Measurements from ENCODE around the gene ACTR1A.

Gene ACTR1A

GRCh38 chr10:102534333-102534732, 31.8 kb upstream of the ACTR1A start:
- no peak overlapping the region for H3K4me3 ChIP-seq (ENCODE audit: low read depth, low read length)
- DNase-seq (ENCODE audit: low read depth), result no peak
- no peak for TF ChIP-seq CTCF (IDR thresholded peaks at IDR 0.05; ENCODE audit: low read depth, low read length, missing control alignments)

DNA sequence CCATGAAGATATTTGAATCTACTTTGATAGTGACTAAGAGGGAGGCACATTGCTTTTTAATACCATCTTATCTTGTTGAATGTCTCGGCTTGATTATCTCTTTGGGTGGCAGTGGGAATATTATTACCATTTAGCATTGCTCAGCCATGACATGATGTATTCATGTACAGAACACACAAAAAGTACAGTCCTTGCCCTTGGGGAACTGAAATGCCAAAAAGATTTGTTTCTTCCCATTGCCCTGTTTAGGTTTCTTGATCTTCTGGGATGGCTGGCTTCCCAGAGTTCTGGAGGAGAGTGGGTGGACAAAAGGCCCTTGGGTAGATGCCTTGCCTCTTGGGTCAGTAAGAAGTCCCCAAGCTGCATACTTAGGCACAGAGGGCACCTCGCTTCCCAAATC, 25.0 kb upstream of the ACTR1A start:
- no peak for DNase-seq (ENCODE audit: low read depth)
- no peak for TF ChIP-seq CTCF (IDR thresholded peaks at IDR 0.05; ENCODE audit: low read depth, low read length, missing control alignments)
- no peak overlapping the region for H3K4me3 ChIP-seq (ENCODE audit: low read depth, low read length)

DNA sequence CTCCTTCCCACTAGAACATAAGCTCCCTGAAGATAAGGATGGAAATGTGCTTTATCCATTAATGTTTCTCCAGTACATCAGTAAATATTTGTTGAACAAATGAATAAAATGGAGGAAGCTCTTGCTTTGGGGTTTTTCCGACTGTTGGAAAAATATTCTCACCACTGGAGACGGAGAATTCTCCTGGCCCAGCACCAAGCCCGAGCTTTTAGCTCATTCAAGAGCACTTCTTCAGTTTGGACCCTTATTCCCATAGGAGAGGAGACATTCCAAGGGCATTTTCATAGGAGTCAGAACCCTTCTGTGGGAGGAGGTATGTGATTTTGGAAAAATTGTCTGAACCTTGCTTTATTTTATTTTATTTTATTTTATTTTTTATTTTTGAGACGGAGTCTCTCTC, 22.2 kb upstream of the ACTR1A start:
- TF ChIP-seq CTCF (IDR thresholded peaks at IDR 0.05; ENCODE audit: low read depth, low read length, missing control alignments), result no peak
- DNase-seq (ENCODE audit: low read depth), result no peak
- H3K4me3 ChIP-seq (ENCODE audit: low read depth, low read length), result no peak overlapping the region

- no peak overlapping the region for H3K4me3 ChIP-seq (ENCODE audit: low read depth, low read length)
- no peak for DNase-seq (ENCODE audit: low read depth)
- TF ChIP-seq CTCF (IDR thresholded peaks at IDR 0.05; ENCODE audit: low read depth, low read length, missing control alignments), result no peak
Measured at GRCh38 chr10:102523250-102524029, 20.9 kb upstream of the ACTR1A start.

DNA sequence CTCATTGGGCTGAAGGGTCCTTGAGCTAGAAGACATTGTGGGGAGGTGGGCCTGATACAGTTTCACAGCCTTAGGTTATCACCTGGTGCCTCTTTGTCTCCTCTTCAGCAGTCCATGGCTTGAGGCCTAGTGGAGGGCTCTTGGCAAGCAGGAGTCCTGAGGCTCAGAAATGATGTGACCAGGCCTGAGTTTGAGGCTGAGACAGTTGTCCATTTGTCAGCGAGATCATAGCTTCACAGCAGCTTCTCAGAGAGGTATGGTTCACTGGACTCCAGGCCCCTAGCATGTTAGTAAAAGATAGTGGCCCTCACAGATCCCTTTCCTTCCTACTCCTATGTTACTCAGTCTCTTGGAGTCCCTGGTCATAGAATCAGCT, 20.4 kb upstream of the ACTR1A start:
- TF ChIP-seq CTCF (IDR thresholded peaks at IDR 0.05; ENCODE audit: low read depth, low read length, missing control alignments), result no peak
- H3K4me3 ChIP-seq (ENCODE audit: low read depth, low read length), result no peak overlapping the region
- no peak for DNase-seq (ENCODE audit: low read depth)

DNA sequence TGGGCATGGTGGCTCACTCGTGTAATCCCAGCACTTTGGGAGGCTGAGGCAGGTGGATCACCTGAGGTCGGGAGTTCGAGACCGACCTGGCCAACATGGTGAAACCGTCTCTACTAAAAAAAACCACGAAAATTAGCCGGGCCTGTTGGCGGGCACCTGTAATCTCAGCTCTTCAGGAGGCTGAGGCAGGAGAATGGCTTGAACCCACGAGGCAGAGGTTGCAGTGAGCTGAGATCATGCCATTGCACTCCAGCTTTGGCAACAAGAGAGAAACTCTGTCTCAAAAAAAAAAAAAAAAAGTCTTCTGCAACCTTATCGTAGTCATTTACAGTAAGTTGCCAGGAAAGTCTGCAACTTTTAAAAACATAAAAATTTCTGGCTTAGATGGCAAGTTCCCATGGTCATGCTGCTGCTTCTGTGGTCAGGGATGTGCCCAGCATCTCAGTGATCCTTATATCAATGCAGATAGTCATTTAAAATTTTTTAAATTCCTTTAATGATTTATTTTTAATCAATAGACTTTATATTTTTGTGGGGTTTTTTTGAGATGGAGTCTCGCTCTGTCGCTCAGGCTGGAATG, 16.8 kb upstream of the ACTR1A start:
- no peak for TF ChIP-seq CTCF (IDR thresholded peaks at IDR 0.05; ENCODE audit: low read depth, low read length, missing control alignments)
- no peak for DNase-seq (ENCODE audit: low read depth)

GRCh38 chr10:102517553-102517952, 15.0 kb upstream of the ACTR1A start:
- no peak for TF ChIP-seq CTCF (IDR thresholded peaks at IDR 0.05; ENCODE audit: low read depth, low read length, missing control alignments)
- DNase-seq (ENCODE audit: low read depth), result no peak
- no peak overlapping the region for H3K4me3 ChIP-seq (ENCODE audit: low read depth, low read length)

More for the DNA sequence above, 16.8 kb upstream of the ACTR1A start:
- H3K4me3 ChIP-seq (ENCODE audit: low read depth, low read length), result no peak overlapping the region
